HG02642 (cell line): ENCODE data around the gene KATNAL2.

Source experiments
- ATAC-seq: cut with Tn5 transposase; IDR thresholded peaks from one replicate; pipeline ENCODE4 v1.9.1; 2021; ENCODE audit warnings: mild to moderate bottlenecking; ENCODE audit not compliant: unreplicated experiment, poor library complexity

KATNAL2 gene

GRCh38 chr18:47108373-47108772 is 191.0 kb downstream of the KATNAL2 start:
- ATAC-seq: no peak

- ATAC-seq: no peak
Observed at GRCh38 chr18:47108998-47109405, 191.6 kb downstream of the KATNAL2 start.

GRCh38 chr18:47109720-47110119 is 192.3 kb downstream of the KATNAL2 start:
- ATAC-seq: no peak

GRCh38 chr18:47110492-47111274 is 193.3 kb downstream of the KATNAL2 start:
- ATAC-seq: no peak

- no peak for ATAC-seq
Observed at GRCh38 chr18:47113796-47114540, 196.6 kb downstream of the KATNAL2 start.

- ATAC-seq: no peak
Observed at GRCh38 chr18:47115205-47115604, 197.8 kb downstream of the KATNAL2 start.

GRCh38 chr18:47118981-47119380 is 201.6 kb downstream of the KATNAL2 start:
- no peak for ATAC-seq

- ATAC-seq: peak; percentile 93
Observed at GRCh38 chr18:47120428-47120827, 203.0 kb downstream of the KATNAL2 start.

GRCh38 chr18:47121146-47121545 is 203.7 kb downstream of the KATNAL2 start:
- no peak for ATAC-seq

- ATAC-seq: no peak
Observed at GRCh38 chr18:47141289-47141688, 223.9 kb downstream of the KATNAL2 start.

GRCh38 chr18:47143153-47143552 is 225.8 kb downstream of the KATNAL2 start:
- no peak for ATAC-seq

GRCh38 chr18:47143899-47144485 is 226.6 kb downstream of the KATNAL2 start:
- no peak for ATAC-seq

- ATAC-seq: no peak
Observed at GRCh38 chr18:47146206-47146605, 228.8 kb downstream of the KATNAL2 start.

GRCh38 chr18:47149457-47150028 is 232.1 kb downstream of the KATNAL2 start:
- ATAC-seq: no peak

GRCh38 chr18:47150029-47150823 is 232.8 kb downstream of the KATNAL2 start, which contains the start of gene HDHD2:
Gene HDHD2 (minus strand): TSS chr18:47150500. CDS start chr18:47136439, 14,061 bp downstream.
- peak; percentile 95 for ATAC-seq

- no peak for ATAC-seq
Observed at GRCh38 chr18:47150824-47151366, 233.5 kb downstream of the KATNAL2 start.

- ATAC-seq: no peak
Observed at GRCh38 chr18:47151439-47151838, 234.0 kb downstream of the KATNAL2 start.
